ENCODE data around the gene ZNF845.
"Not testable (repeated sequence)": the region's sequence is repeated elsewhere in the genome, so short reads cannot be mapped to it uniquely, and the experiment has no call there.

Gene ZNF845

DNA sequence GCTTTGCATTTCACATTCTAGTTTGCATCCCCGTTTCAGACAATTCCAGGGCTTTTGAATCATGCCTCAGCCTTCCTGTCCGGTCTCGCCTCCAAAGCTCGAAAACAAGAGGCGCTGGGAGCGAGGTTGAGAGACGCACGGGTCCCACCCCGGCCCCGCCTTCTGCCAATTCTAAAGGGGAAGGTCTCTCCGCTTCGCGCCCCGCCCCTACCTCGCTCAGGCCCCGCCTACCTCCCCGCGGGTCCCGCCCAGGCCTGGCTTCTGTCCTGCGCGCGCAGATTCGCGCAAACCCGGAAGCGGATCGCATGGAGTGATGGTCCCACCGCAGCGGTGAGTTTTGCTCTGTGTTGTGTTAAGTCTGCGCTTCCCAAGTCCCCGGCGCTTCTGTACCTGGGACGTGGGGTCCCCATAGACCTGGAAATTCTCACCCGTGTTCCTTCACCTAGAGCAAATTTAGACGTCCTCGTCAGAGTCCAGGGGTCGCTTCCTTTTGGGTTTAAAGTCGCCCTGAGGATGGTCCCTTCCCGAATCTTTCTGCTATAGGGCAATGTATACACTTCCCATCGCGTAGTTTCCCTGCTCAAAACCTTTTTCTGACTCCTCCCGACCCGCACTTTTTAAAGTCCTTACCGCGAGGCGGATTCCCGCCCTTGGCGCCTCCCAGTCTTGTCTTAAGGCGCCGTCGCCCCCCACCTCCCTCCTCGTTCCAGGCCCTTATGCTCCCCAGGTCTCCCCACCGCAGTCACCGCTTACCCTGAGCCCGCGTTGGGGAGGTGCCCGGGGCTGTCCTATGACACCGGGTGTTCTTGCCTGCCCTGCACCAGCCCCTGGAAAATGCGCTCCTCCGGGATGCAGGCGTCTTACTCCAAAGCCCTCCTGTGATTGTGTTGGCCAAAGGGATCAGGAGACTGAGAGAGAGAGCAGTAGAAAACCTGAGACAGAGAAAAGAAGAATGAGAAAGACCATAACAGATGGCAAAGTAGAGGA is at the start of gene ZNF845:
TSS of gene ZNF845 (plus strand) at position 287 of the 987 bp plus-strand sequence. CDS start 7,559 bp downstream, outside the sequence.
- peak; percentile 95 for DNase-seq

DNA sequence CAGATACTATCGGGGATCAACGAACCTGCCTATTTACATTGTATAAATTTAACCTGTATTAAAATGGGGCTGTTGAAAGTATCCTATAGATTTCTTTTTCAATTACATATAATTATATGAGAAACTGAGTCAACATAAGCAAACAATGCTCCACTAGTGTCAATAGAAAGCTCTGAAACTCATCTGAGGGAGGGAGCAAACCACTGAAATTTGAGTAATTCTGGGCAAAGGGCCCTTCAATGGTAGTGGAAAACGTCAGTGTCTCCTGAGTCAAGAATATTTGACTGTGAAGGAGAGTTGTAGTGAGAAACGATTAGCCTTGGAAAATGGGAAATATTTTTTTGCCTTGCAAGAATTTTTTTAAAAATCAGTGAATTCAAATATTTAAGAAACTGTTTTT is 48.5 kb upstream of the ZNF845 start:
- DNase-seq = no peak

DNA sequence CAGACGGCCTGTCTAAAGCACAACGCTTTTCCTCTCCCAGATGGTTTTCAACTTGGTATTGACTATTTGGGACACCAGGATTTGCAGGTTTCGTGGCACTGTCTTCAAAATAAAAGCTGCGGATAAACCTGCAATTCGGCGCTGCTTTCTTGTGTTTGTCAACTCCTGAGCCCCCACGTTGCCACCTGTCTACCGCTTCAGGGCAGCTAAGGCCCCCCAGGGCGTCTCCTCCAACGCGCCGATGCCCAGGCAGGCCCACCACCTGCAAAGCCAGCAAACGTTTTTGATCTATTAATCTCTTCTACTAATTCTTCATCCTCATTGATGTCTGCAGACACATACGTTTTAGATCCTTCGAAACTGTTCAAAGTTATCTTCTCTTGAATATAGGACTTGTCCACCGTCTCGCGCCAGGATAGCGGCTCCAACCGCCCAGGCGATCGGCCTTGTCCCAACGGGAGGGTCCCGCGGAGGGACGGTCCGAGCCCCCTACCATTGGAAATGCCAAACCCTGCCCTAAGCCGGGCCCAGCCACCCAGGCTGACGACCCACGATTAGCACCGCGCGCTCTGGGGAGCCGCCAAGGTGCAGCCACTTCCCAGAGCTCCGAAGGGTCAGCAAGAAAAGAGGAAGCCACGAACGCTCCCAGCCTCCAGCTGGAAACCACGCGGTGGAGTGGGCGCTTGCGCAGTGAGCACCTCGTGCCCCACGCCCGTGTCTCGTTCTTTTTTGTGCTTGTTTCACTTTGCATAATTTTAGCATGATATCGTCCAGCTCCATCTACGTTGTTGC is 42.6 kb upstream of the ZNF845 start:
- DNase-seq = no peak

DNA sequence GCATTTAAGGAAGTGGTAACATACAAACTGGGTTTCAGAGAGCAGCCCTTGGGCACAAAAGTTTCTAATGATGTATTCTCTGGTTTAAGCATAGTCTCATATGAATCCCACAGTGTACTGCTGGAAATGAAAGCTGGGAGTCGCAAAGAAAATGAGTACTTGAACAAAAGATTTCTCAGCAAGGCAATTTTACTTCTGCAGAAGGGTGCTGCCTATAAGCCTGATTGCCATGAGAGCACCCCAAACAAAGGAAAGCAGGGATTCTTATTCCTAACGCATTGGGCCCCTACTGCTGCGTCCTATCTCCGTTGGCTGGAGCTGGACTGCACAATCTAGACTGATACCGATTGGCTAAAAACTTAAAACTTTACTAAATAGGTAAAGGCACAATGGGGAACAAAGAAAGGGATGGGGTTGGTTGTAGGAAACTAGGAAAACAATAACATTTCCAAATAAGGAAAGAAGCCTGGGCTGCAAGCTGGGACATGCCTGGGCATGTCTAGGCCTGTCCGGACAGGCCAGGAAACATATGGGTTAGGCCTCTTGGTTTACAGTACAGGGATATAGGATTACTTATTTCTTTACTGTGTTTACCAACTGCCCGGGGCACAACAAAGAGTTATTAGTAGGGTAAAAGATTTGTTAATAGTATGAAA is 38.6 kb upstream of the ZNF845 start:
- no peak for DNase-seq

DNA sequence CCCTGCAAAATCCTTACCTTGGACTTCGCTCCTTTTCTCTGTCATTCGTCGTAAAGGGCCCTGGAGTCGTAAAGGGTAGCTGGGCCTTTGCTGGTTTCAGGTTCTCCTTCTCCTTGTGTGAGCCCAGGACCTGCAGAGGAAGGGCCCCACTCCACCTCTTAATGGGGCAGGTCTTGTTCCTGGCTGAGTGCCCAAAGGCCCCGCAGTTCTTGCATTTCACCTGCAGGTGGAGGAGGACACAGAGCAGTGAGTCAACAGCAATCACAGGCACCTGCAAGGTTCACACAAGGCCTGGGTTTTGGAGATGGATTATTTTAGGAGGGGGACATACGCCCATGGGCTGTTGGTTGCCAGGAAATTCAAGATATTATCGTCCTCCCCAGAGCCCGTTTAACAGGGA is 32.2 kb upstream of the ZNF845 start:
- not testable (repeated sequence) for DNase-seq

DNA sequence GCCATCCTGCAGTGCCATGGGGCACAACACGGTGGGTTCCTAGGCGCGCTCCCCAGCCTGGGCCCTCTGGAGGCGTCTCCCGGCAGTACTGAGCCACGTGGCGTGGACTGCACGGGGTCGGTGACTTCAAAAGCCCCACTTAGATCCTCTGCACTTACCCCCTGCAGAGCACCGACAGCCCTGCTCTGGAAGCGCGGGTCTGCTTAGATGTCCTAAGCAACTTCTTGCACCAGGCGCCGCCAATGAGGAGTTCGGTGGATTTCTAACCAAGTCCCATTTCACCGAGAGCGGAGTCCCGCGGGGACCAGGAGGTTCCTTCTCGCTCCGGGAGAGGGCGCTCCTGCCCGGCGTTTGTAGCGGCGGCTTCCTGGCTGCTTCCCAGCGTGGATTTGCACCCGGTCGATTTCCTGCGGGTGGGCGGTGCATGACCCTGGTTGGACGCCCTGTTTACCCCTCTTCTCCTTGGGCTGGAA is 25.2 kb upstream of the ZNF845 start:
- DNase-seq = no peak

DNA sequence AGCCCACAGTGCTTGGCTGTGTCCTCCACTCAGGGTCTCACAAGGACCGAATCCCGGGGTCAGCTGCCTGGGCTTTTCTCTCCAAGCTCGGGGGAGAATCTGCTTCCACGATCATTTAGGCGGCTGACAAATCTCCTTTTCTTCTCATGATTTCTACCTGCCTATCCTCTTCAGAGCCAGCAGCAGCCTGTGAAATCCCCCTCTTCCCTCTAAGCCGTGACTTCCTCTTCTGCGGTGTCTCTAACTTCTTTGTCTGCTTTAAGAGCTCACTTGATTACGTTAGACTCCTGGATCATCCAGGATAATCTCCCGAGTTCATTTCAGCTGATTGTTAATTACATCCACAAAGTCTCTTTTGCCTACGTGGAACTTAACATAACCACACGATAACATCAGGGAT is 22.5 kb upstream of the ZNF845 start:
- DNase-seq = no peak

DNA sequence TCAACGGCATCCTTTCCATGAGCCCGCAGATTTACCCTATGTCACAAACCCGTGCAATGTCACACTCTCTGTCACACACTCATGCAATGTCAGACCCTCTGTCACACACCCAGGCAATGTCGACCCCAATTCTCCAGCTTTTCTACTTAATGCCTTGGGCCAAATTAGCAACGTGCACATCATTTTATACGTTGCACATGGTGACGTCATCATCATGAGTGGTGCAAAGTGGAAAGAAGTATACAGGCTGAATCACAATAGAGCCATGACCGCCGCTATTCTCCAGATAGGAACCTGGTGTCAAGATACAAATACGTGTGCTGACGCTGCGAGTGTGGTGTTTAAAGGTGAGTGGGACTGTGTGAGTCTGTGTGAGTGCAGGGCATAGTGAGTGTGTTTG is 21.7 kb upstream of the ZNF845 start:
- no peak for DNase-seq

DNA sequence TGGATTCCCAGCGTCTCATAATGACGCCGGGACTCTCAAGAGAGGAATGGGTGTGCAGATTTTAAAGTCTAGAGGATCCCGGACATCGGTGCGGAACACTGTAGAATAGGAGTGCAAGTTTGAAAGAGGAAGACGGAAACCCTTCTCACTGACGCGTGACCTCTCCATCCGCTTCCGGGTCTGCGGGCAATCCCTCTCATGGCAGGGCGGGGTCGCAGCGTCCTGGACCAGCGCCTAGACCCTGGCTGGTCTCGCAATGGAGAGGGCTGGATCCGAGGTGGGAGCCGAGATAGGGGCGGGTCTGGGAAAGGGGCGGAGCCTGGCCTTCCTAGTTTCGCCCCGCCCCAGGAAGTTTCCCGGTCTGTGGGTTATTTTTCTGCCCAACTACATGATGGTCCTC is 4.6 kb upstream of the ZNF845 start:
- DNase-seq = peak; percentile 9

DNA sequence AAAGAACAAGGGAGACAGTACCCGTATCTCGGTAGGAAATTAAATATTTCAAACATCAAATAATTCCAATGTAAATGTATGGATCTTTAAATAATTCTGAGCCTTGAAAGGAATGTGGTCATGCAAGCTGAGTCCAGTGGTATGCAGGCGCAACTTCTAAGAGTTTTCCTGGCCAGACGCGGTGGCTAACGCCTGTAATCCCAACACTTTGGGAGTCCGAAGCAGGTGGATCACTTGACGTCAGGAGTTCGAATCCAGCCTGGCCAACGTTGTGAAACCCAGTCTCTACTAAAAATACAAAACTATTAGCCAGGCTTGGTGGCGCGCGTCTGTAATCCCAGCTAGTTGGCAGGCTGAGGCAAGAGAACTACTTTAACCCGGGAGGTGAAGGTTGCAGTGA is 1.1 kb upstream of the ZNF845 start:
- no peak for DNase-seq

DNA sequence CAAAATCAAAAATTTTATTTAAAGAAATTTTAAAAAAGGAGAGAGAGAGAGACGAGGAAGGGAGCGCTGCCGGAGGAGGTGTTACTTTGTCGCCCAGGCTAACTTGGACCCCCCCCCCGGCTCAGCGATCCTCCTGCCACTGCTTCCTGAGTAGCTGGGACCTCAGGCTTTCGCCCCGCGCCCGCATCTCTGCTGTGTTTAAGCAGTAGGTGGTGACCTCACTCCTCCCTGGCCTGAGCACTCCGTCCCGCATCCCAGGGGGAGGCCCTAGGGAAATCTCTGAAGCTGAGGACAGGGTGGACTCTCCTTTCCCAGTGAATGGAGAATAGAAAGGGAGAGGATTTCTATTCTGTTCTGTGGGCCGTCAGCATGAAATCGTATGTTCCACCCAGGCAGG is 485 bp upstream of the ZNF845 start:
- peak; percentile 38 for DNase-seq

DNA sequence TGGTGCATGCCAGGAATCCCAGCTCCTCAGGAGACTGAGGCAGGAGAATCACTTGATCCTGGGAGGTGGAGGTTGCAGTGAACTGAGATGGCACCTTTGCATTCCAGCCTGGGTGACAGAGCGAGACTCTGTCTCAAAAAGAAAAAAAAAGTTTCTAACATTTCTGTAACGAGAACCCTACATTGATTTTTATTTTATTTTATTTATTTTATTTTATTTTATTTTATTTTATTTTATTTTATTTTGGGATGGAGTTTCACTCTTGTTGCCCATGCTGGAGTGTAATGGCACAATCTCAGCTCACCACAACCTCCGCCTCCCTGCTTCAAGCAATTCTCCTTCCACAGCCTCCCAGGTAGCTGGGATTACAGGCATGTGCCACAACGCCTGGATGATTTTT is 10.9 kb downstream of the ZNF845 start:
- not testable (repeated sequence) for DNase-seq

DNA sequence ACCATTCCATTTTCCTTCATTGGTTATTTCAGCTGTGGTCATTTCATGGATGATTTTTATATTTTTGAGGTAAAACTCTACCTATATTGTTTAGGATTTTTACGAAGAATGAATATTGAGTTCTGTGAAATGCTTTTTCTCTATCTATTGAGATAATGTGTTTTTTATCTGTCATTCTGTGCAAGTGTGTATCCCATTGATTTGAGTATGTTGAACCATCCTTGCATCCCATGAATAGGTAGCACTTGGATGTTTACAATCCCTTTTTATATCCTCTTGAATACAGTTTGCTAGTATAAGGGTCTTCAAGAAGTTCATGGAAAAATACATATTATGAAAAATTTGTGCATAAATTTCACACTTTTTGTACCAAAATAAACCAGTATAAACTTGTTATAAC is 22.2 kb downstream of the ZNF845 start:
- DNase-seq = no peak

DNA sequence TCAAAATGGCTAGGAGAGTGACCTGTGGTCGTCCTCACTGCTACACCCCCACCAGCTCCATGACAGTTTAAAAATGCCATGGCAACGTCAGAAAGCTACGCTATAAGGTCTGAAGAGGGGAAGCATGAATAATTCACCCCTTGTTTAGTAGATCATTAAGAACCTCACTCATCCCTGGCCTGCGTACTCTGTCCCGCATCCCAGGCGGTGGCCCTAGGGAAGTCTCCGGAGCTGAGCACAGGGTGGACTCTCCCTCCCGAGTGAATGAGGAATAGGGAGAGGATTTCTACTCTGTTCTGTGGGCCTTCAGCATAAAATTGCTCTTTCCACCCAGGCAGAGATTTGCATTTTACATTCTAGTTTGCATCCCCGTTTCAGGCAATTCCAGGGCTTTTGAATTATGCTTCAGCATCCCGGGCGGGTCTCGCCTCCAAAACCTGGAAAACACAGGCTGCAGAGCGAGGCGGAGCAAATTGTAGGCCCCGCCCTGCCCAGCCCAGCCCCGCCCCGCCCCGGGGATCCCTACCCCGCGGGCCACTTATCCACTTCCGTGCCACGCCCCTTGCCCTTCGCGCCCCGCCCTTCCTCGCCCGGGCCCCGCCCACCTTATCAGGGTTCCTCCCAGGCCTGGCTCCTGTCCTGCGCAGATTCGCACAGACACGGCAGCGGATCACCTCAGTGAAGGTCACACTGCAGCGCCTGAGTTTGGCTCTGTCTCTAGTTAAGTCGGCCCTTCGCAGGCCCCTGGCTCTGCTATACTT is 24.5 kb downstream of the ZNF845 start:
- no peak for DNase-seq

DNA sequence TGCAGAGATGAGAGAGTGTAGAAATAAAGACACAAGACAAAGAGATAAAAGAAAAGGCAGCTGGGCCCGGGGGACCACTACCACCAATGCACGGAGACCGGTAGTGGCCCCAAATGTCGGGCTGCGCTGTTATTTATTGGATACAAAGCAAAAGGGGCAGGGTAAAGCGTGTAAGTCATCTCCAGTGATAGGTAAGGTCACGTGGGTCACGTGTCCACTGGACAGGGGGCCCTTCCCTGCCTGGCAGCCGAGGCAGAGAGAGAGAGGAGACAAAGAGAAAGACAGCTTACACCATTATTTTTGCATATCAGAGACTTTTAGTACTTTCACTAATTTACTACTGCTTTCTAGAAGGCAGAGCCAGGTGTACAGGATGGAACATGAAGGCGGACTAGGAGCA is 26.5 kb downstream of the ZNF845 start:
- not testable (repeated sequence) for DNase-seq

DNA sequence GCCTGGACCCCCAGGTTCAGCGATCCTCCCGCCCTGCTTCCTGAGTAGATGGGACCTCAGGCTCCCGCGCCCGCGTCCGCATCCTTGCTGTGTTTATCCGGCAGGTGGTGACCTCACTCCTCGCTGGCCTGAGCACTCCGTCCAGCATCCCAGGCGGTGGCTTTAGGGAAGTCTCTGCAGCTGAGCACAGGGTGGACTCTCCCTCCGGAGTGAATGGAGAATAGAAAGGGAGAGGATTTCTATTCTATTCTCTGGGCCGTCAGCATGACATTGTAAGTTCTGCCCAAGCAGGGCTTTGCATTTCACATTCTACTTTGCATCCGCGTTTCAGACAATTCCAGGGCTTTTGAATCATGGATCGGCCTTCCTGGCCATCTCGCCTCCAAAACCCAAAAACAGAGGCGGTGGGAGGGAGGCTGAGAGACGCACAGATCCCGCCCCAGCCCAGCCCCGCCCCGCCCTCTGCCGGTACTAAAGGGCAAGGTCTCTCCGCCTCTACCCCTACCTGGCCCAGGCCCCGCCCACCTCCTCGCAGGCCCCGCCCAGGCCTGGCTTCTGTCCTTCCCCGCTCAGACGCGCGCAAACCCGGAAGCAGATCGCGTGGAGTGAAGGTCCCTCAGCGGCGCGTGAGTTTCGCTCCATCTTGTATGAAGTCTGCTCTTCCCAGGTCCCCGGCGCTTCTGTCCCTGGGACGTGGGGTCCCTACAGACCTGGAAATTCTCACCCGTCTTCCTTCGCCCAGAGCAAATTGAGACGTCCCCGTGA is 31.8 kb downstream of the ZNF845 start, which contains the start of gene ZNF525:
TSS of gene ZNF525 (plus strand) at position 572 of the 765 bp plus-strand sequence. CDS start 6,577 bp downstream, outside the sequence.
- DNase-seq = peak; percentile 97

DNA sequence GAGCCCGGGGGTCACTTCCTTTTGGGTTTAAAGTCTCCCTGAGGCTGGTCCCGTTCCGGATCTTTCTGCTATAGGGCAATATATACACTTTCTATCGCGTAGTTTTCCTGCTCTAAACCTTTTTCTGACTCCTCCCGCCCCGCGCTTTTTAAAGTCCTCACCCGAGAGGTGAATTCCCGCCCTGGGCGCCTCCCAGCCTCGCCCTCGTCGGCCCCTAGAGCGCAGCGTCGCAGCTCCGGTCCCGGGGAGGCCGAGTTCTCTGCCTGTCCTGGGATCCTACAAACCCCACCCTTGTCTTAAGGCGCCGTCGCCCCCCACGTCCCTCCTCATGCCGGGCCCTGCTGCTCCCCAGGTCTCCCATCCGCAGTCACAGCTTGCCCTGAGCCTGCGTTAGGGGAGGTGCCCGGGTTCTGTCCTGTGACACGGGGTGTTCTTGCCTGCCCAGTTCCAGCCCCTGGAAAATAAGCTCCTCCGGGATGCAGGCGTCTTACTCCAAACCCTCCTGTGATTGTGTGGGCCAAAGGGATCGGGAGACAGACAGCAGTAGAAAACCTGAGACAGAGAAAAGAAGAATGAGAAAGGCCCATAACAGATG is 32.4 kb downstream of the ZNF845 start:
- peak; percentile 49 for DNase-seq

DNA sequence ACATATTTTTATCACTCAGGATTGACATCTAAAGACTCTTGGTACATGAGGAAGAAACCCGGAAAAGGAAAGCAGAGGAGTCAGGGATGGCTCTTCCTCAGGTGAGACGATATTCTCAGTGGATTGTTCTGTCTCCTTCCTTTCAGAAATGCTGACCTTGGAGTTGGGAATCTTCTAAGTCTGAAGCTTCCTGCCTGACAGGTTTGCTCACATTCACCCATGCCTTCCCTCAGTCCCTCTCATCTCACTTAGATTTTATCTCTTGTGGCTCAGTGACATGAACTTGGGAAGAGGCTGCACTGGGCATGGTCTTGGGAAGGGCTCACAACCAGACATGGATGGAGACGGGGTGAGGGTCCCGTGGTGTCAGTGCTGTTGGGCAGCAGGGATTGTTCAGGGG is 38.6 kb downstream of the ZNF845 start:
- no peak for DNase-seq

DNA sequence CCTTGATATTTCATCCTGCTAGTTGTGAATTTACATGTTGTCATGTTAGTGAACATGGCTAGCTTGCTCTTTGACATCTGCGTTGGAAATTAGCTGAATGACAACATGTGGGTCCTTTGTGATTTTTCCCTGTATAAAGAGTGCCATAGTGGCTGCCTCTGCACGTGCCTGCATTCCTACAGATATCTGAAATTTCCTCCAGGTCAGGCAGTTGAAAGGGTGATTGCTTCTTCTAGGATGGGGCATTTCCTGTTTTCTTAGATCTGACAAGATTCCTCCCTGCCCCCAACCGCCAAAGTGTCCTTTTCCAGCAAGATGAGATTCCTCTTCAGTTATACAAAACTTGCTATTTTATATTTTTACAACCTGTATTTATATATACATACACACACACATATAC is 40.7 kb downstream of the ZNF845 start:
- DNase-seq = no peak

DNA sequence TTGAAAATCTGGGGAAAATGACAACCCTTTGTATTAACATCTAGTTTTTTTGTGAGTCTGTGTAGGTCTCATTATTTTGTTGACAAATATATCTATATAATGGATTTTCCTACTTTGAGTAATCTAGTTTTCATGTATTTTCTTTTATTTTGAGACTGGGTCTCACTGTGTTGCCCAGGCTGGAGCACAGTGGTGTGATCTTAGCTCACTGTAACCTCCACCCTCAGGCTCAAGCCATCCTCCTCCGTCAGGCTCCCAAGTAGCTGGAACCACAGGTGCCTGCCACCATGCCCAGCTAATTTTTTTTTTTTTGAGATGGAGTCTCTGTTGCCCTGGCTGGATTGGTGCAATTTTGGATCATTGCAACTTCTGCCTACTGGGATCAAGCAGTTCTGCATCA is 41.2 kb downstream of the ZNF845 start:
- DNase-seq = no peak

DNA sequence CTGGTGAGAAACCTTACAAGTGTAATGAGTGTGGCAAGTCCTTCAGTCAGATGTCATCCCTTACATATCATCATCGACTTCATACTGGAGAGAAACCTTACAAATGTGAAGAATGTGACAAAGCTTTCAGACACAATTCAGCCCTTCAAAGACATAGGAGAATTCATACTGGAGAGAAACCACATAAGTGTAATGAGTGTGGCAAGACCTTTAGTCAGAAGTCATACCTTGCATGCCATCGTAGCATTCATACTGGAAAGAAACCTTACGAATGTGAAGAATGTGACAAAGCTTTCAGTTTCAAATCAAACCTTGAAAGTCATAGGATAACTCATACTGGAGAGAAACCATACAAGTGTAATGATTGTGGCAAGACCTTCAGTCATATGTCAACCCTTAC is 47.8 kb downstream of the ZNF845 start:
- DNase-seq = no peak

All from activated naive CD4-positive, alpha-beta T cell treated with Interleukin-2 at 50 U/mL for 16 hours (primary cell).